ENCODE results near the gene SLC38A3. TPM values are rescaled to one million over a fixed set of nuclear protein-coding genes. Genes with fewer than 3 reads are reported as not detected.

Gene SLC38A3
- total RNA-seq, 1 donor from 2014 or later, result 0.52 TPM

GRCh38 chr3:50195501-50196252, 9.4 kb upstream of the SLC38A3 start:
- Histone ChIP-seq H3K9me3 (ENCODE audit: control insufficient read depth in 3 of 3, low read length in 3 of 3) (no peaks in the 10 kb centered on the region), H3K4me1 (ENCODE audit: control insufficient read depth in 3 of 3, insufficient read depth in 3 of 3, low read length in 3 of 3) (peaks cover 10 to 20% (median 20%) of the 10 kb centered on the region in 3 donors), H3K27ac (ENCODE audit: low read depth, low read length) (no peak overlapping the region), H3K9ac (ENCODE audit: low read depth in 1 of 3, low read length in 3 of 3) (no peak overlapping the region), H3K4me3 (ENCODE audit: low read length in 3 of 3) (no peak overlapping the region), H3K27me3 (ENCODE audit: control insufficient read depth in 3 of 3, insufficient read depth in 3 of 3, low read length in 3 of 3) (peaks cover 27 to 30% (median 28%) of the 10 kb centered on the region in 3 donors), H3K36me3 (ENCODE audit: control insufficient read depth in 3 of 3, insufficient read depth in 3 of 3, low read length in 3 of 3) (no peaks in the 10 kb centered on the region)

DNA sequence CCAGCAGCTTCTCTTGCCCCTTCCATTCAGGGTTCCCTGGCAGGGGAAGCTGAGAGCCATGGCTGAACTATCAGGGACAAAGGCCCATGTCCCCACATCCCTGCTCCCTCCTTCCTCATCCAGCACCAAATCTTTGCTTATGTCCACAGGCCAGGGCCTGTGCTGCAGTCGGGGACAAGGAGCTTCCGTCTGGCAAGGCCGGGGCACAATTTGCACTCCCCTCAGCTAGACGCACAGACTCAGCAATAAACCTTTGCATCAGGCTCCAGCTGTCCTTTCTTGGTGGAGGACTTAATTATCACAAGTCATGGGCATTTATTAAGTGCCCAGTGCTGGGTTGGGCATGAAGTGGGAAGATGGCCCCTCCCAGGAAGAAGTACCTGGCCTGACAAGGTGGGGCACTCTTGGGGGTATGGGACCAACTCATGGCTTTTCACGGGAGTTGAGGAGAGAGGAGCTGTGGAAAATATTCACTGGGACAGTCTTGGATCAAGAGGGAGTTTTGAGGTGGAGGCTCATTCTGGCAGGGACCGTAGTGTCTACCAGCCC, 8.7 kb upstream of the SLC38A3 start:
- Histone ChIP-seq H3K9ac (ENCODE audit: low read depth in 1 of 3, low read length in 3 of 3) (no peak overlapping the region), H3K4me3 (ENCODE audit: low read length in 3 of 3) (no peak overlapping the region), H3K4me1 (ENCODE audit: control insufficient read depth in 3 of 3, insufficient read depth in 3 of 3, low read length in 3 of 3) (peaks cover 10 to 20% (median 20%) of the 10 kb centered on the region in 3 donors), H3K9me3 (ENCODE audit: control insufficient read depth in 3 of 3, low read length in 3 of 3) (no peaks in the 10 kb centered on the region), H3K27ac (ENCODE audit: low read depth, low read length) (no peak overlapping the region), H3K27me3 (ENCODE audit: control insufficient read depth in 3 of 3, insufficient read depth in 3 of 3, low read length in 3 of 3) (peaks cover 27 to 30% (median 28%) of the 10 kb centered on the region in 3 donors), H3K36me3 (ENCODE audit: control insufficient read depth in 3 of 3, insufficient read depth in 3 of 3, low read length in 3 of 3) (no peaks in the 10 kb centered on the region)

DNA sequence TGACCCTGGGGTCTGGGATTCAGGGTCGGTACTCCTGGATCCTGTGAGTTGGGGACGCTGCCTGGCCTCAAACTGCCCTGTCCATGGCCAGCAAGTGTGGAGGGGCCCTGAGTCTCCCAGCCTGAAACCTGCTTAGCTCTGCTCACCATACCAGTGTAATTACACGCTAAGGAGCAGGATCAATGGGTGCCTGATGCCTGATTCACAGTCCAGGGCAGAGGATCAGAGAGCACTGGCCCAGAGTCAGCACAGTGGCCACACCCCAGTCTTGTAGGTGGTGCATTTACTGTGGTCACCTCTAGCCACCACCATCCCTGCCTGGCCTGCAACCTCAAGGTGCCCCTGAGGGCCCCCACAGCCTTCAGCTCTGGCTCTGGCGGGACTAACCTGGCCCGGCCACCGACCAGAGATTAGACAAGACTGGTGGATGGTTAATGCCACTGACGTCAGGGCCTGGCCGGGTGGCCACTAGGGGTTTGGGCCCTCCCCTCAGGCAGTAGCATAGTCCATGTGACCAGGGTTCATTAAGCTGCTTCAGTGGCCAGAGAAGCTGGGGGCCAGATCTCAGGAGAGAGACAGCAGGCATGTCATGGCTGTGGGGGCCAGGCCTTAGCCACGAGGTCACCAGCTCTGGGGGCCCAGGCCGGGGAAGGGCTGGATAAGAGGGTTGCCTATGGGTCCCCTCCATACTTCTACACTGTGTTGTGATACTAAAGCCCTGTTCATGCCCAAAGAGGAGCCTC, 3.3 kb upstream of the SLC38A3 start:
- Histone ChIP-seq H3K27me3 (ENCODE audit: control insufficient read depth in 3 of 3, insufficient read depth in 3 of 3, low read length in 3 of 3) (peaks cover 3 to 16% (median 15%) of the 10 kb centered on the region in 3 donors), H3K4me1 (ENCODE audit: control insufficient read depth in 3 of 3, insufficient read depth in 3 of 3, low read length in 3 of 3) (peaks cover 14 to 36% (median 29%) of the 10 kb centered on the region in 3 donors), H3K9me3 (ENCODE audit: control insufficient read depth in 3 of 3, low read length in 3 of 3) (no peaks in the 10 kb centered on the region), H3K4me3 (ENCODE audit: low read length in 3 of 3) (no peak overlapping the region), H3K27ac (ENCODE audit: low read depth, low read length) (no peak overlapping the region), H3K36me3 (ENCODE audit: control insufficient read depth in 3 of 3, insufficient read depth in 3 of 3, low read length in 3 of 3) (no peaks in the 10 kb centered on the region), H3K9ac (ENCODE audit: low read depth in 1 of 3, low read length in 3 of 3) (no peak overlapping the region)

DNA sequence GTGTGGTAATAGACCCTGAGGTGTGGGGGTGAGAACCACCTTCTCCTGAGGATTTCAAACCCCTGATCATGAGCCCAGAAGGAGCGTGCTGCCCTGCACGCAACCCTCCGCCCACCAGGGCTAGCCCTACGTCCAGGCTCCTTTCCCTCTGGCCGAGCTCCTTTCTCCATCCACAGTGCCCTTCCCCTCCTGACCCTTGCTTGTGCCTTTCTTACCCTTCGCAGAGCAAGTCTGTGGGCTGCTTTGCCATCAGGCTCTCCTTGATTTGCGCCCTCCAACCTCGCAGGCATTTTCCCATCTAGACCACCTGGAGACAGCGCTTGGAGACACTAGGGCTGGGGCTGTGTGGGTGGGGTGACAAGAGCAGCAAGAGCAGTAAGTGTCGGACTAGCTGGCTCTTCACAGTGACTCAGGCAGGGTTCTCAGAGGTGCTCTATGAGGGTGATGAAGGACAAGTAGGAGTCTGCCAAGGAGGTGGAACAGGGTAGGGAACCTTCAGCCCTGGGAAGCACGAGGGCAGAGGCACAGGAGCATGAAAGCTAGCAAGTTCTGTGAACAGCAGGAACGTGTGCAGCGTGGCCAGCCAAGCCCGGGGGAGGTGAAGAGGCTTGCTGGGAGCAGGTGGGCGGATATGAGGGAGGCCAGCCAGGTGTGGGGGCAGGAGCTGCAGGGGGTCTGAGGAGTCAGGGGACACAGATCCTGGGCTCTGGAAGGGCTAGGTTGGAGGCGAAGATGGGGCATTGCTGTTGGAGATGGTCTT, 2.5 kb upstream of the SLC38A3 start:
- Histone ChIP-seq H3K27ac (ENCODE audit: low read depth, low read length) (no peak overlapping the region), H3K9ac (ENCODE audit: low read depth in 1 of 3, low read length in 3 of 3) (no peak overlapping the region), H3K9me3 (ENCODE audit: control insufficient read depth in 3 of 3, low read length in 3 of 3) (no peaks in the 10 kb centered on the region), H3K27me3 (ENCODE audit: control insufficient read depth in 3 of 3, insufficient read depth in 3 of 3, low read length in 3 of 3) (peaks cover 3 to 16% (median 15%) of the 10 kb centered on the region in 3 donors), H3K4me1 (ENCODE audit: control insufficient read depth in 3 of 3, insufficient read depth in 3 of 3, low read length in 3 of 3) (peaks cover 18 to 42% (median 37%) of the 10 kb centered on the region in 3 donors), H3K36me3 (ENCODE audit: control insufficient read depth in 3 of 3, insufficient read depth in 3 of 3, low read length in 3 of 3) (no peaks in the 10 kb centered on the region), H3K4me3 (ENCODE audit: low read length in 3 of 3) (no peak overlapping the region)

- Histone ChIP-seq H3K27me3 (ENCODE audit: control insufficient read depth in 3 of 3, insufficient read depth in 3 of 3, low read length in 3 of 3) (peaks cover 3 to 16% (median 15%) of the 10 kb centered on the region in 3 donors), H3K36me3 (ENCODE audit: control insufficient read depth in 3 of 3, insufficient read depth in 3 of 3, low read length in 3 of 3) (no peaks in the 10 kb centered on the region), H3K4me1 (ENCODE audit: control insufficient read depth in 3 of 3, insufficient read depth in 3 of 3, low read length in 3 of 3) (peaks cover 23 to 47% (median 43%) of the 10 kb centered on the region in 3 donors), H3K27ac (ENCODE audit: low read depth, low read length) (no peak overlapping the region), H3K9ac (ENCODE audit: low read depth in 1 of 3, low read length in 3 of 3) (peak overlapping the region in 1 of 3 donors; percentile 43), H3K4me3 (ENCODE audit: low read length in 3 of 3) (no peak overlapping the region), H3K9me3 (ENCODE audit: control insufficient read depth in 3 of 3, low read length in 3 of 3) (no peaks in the 10 kb centered on the region)
Observed at GRCh38 chr3:50203113-50203808, 1.8 kb upstream of the SLC38A3 start.

GRCh38 chr3:50203809-50204803, 965 bp upstream of the SLC38A3 start:
- Histone ChIP-seq H3K36me3 (ENCODE audit: control insufficient read depth in 3 of 3, insufficient read depth in 3 of 3, low read length in 3 of 3) (no peaks in the 10 kb centered on the region), H3K9me3 (ENCODE audit: control insufficient read depth in 3 of 3, low read length in 3 of 3) (no peaks in the 10 kb centered on the region), H3K4me1 (ENCODE audit: control insufficient read depth in 3 of 3, insufficient read depth in 3 of 3, low read length in 3 of 3) (peaks cover 26 to 54% (median 51%) of the 10 kb centered on the region in 3 donors), H3K4me3 (ENCODE audit: low read length in 3 of 3) (peak overlapping the region in 1 of 3 donors; percentile 59), H3K27ac (ENCODE audit: low read depth, low read length) (no peak overlapping the region), H3K27me3 (ENCODE audit: control insufficient read depth in 3 of 3, insufficient read depth in 3 of 3, low read length in 3 of 3) (peaks cover 3 to 16% (median 15%) of the 10 kb centered on the region in 3 donors), H3K9ac (ENCODE audit: low read depth in 1 of 3, low read length in 3 of 3) (peak overlapping the region in 2 of 3 donors; percentile 43 to 79)

- no peaks in the 10 kb centered on the region for H3K9me3 ChIP-seq (ENCODE audit: control insufficient read depth in 3 of 3, low read length in 3 of 3)
- peak overlapping the region; percentile 88 for H3K27ac ChIP-seq (ENCODE audit: low read depth, low read length)
- peaks cover 3 to 16% (median 15%) of the 10 kb centered on the region in 3 donors for H3K27me3 ChIP-seq (ENCODE audit: control insufficient read depth in 3 of 3, insufficient read depth in 3 of 3, low read length in 3 of 3)
- no peaks in the 10 kb centered on the region for H3K36me3 ChIP-seq (ENCODE audit: control insufficient read depth in 3 of 3, insufficient read depth in 3 of 3, low read length in 3 of 3)
- H3K4me3 ChIP-seq (ENCODE audit: low read length in 3 of 3), result peak overlapping the region; percentile 73 to 82 (median 73)
- H3K4me1 ChIP-seq (ENCODE audit: control insufficient read depth in 3 of 3, insufficient read depth in 3 of 3, low read length in 3 of 3), result peaks cover 26 to 62% (median 56%) of the 10 kb centered on the region in 3 donors
- peak overlapping the region; percentile 82 to 95 (median 86) for H3K9ac ChIP-seq (ENCODE audit: low read depth in 1 of 3, low read length in 3 of 3)
Observed at GRCh38 chr3:50205413-50206276, 574 bp downstream of the SLC38A3 start.

Data from skeletal muscle tissue (tissue), 4 donors.